Measurements from ENCODE around the gene STAT5B.

- no peak for TF ChIP-seq ARNTL (CRISPR knock-in tag; IDR thresholded peaks at IDR 0.05; ENCODE audit: borderline replicate concordance, low read depth)
- TF ChIP-seq ZNF70 (CRISPR knock-in tag; IDR thresholded peaks at IDR 0.05), result no peak
- no peak for TF ChIP-seq ZFP30 (CRISPR knock-in tag; IDR thresholded peaks at IDR 0.05)
- TF ChIP-seq, protein P1, sequence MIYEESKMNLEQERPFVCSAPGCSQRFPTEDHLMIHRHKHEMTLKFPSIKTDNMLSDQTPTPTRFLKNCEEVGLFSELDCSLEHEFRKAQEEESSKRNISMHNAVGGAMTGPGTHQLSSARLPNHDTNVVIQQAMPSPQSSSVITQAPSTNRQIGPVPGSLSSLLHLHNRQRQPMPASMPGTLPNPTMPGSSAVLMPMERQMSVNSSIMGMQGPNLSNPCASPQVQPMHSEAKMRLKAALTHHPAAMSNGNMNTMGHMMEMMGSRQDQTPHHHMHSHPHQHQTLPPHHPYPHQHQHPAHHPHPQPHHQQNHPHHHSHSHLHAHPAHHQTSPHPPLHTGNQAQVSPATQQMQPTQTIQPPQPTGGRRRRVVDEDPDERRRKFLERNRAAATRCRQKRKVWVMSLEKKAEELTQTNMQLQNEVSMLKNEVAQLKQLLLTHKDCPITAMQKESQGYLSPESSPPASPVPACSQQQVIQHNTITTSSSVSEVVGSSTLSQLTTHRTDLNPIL (CRISPR knock-in tag; IDR thresholded peaks at IDR 0.05; ENCODE audit: low read depth), result no peak
- TF ChIP-seq ZNF8 (CRISPR knock-in tag; IDR thresholded peaks at IDR 0.05), result no peak
- TF ChIP-seq TSHZ2 (CRISPR knock-in tag; IDR thresholded peaks at IDR 0.05), result no peak
- TF ChIP-seq OSR1 (CRISPR knock-in tag; IDR thresholded peaks at IDR 0.05), result no peak
- TF ChIP-seq ZC3H10 (CRISPR knock-in tag; IDR thresholded peaks at IDR 0.05), result no peak
- TF ChIP-seq TCF4 (CRISPR knock-in tag; IDR thresholded peaks at IDR 0.05; ENCODE audit: borderline replicate concordance), result no peak
- TF ChIP-seq TOX (CRISPR knock-in tag; IDR thresholded peaks at IDR 0.05; ENCODE audit: borderline replicate concordance), result no peak
- no peak for TF ChIP-seq CSDC2 (CRISPR knock-in tag; IDR thresholded peaks at IDR 0.05)
- TF ChIP-seq ZNF565 (CRISPR knock-in tag; conservative IDR thresholded peaks at IDR 0.05; ENCODE audit: low read depth), result no peak
- no peak for TF ChIP-seq SNAI2 (CRISPR knock-in tag; IDR thresholded peaks at IDR 0.05)
- TF ChIP-seq ZFP3 (CRISPR knock-in tag; IDR thresholded peaks at IDR 0.05), result no peak
These were observed 104.4 kb downstream of the STAT5B start for GRCh38 chr17:42171831-42172230.

Measured in SK-N-SH treated with all-trans-retinoic acid at 6 μM for 48 hours (cell line).